HepG2 (cell line): ENCODE results near the gene SRR. TPM values are rescaled to one million over a fixed set of nuclear protein-coding genes. Genes with fewer than 3 reads are reported as not detected.

ENCODE experiments used
- ATAC-seq: fragments of 200-7000 bp; cut with Tn5 transposase; 3 replicates; pipeline ENCODE4 v1.9.1; 2020; ENCODE audit warnings: mild to moderate bottlenecking, moderate library complexity
- BruUV-seq: library from RNA; stranded (reverse); fragments of 400-500 nt; replicated peaks from 2 replicates; lab custom pipeline; 2021; lab: Mats Ljungman, UMichigan
- CTCF ChIA-PET: fragments of 300-600 bp; formaldehyde crosslinking; extraction: SDS; loops from one replicate; lab custom pipeline; 2021; ENCODE audit warnings: low total read pairs, inconsistent platforms, low intra/inter-chr PET ratio; lab: Yijun Ruan, JAX
- POLR2A ChIA-PET: fragments of 350-600 bp; sonication (Branson Sonifier 250); formaldehyde crosslinking; loops from one replicate; lab custom pipeline; 2020; ENCODE audit warnings: antibody characterized with exemption, inconsistent platforms; lab: Yijun Ruan, JAX
- DNase-seq: peaks from one replicate; pipeline ENCODE4 v3.0.0-alpha.2; 2015; ENCODE audit warnings: low spot score
- FAIRE-seq: peaks from 3 replicates; lab custom pipeline; 2011; peaks lifted over from hg19 to GRCh38; lab: Jason Lieb, UNC
- H2AFZ ChIP-seq: one replicate; pipeline ENCODE4 v1.6.1; 2011; ENCODE audit warnings: low read length, inconsistent platforms
- H3K27ac ChIP-seq: fragments of 300-600 bp; 3 replicates; pipeline ENCODE4 v1.8.0; 2011; ENCODE audit warnings: mixed run types, mild to moderate bottlenecking, mixed read lengths, low read length, inconsistent platforms; ENCODE audit not compliant: insufficient read depth; ENCODE audit errors: extremely low read length
- H3K27me3 ChIP-seq, 2 experiments: fragments of 200-600 bp in 1 of 2; 2 replicates in 1 of 2; 3 replicates in 1 of 2; pipeline versions ENCODE4 v1.6.0 to v1.8.0; 2011; ENCODE audit warnings: low read length in 2 of 2, mild to moderate bottlenecking in 2 of 2, moderate library complexity in 2 of 2, inconsistent platforms in 1 of 2; ENCODE audit not compliant: insufficient read depth in 2 of 2, control insufficient read depth in 1 of 2
- H3K36me3 ChIP-seq, 2 experiments: fragments of 200-600 bp in 1 of 2; replicated peaks in 1 of 2; 2 replicates in 1 of 2; 3 replicates in 1 of 2; pipeline versions ENCODE4 v1.5.1 to v1.8.0; 2011; ENCODE audit warnings: low read length in 2 of 2, inconsistent platforms in 1 of 2; ENCODE audit not compliant: insufficient read depth in 2 of 2, control insufficient read depth in 1 of 2
- H3K4me1 ChIP-seq: 2 replicates; pipeline ENCODE4 v1.5.1; 2012; ENCODE audit warnings: low read length, inconsistent platforms; ENCODE audit not compliant: insufficient read depth
- H3K4me2 ChIP-seq: 2 replicates; pipeline ENCODE4 v1.6.0; 2011; ENCODE audit warnings: low read depth, low read length, inconsistent platforms
- H3K4me3 ChIP-seq, 3 experiments: fragments of 200-600 bp in 1 of 3; sonication (generic), shearing (Covaris generic) in 1 of 3; replicated peaks in 1 of 3; 2 replicates each; pipeline ENCODE4 v1.5.1; 2011 to 2016; ENCODE audit warnings: low read length in 3 of 3, inconsistent platforms in 2 of 3, low read depth in 2 of 3, mild to moderate bottlenecking in 2 of 3, control low read depth in 1 of 3, mixed read lengths in 1 of 3; ENCODE audit not compliant: insufficient read depth in 1 of 3
- H3K79me2 ChIP-seq: one replicate; pipeline ENCODE4 v1.6.1; 2011; ENCODE audit warnings: low read length, inconsistent platforms; ENCODE audit not compliant: insufficient read depth
- H3K9ac ChIP-seq: 2 replicates; pipeline ENCODE4 v1.6.0; 2011; ENCODE audit warnings: mild to moderate bottlenecking, low read depth, low read length, inconsistent platforms; ENCODE audit not compliant: insufficient read depth
- H3K9me3 ChIP-seq: 2 replicates; pipeline ENCODE4 v1.5.1; 2012; ENCODE audit warnings: mild to moderate bottlenecking, low read length
- H4K20me1 ChIP-seq: 2 replicates; pipeline ENCODE4 v1.6.0; 2011; ENCODE audit warnings: inconsistent platforms, mild to moderate bottlenecking, low read length, moderate library complexity; ENCODE audit not compliant: insufficient read depth
- ARNT ChIP-seq: fragments of 450-650 bp; IDR thresholded peaks from 2 replicates; pipeline ENCODE4 v1.6.1; 2017
- DNMT3B ChIP-seq: conservative IDR thresholded peaks from 2 replicates; pipeline ENCODE4 v1.6.1; 2016; ENCODE audit warnings: missing biosample characterization, control low read depth
- FOXC1 ChIP-seq: sonication (generic); formaldehyde crosslinking; IDR thresholded peaks from 2 replicates; pipeline ENCODE4 v1.8.0; 2022; ENCODE audit warnings: mild to moderate bottlenecking, missing genetic modification reagents, borderline replicate concordance
- FOXM1 ChIP-seq: sonication (generic); formaldehyde crosslinking; IDR thresholded peaks from 2 replicates; pipeline ENCODE4 v1.5.0; 2020; ENCODE audit warnings: missing genetic modification reagents
- MEIS1 ChIP-seq: sonication (generic); formaldehyde crosslinking; IDR thresholded peaks from 2 replicates; pipeline ENCODE4 v1.9.0; 2021; ENCODE audit warnings: mild to moderate bottlenecking, missing genetic modification reagents, moderate library complexity, borderline replicate concordance
- NFYB ChIP-seq: sonication (generic); formaldehyde crosslinking; IDR thresholded peaks from 2 replicates; pipeline ENCODE4 v1.4.0; 2020; ENCODE audit warnings: missing genetic modification reagents
- SOX6 ChIP-seq, 2 experiments: fragments of 450-650 bp in 1 of 2; sonication (generic) in 1 of 2; formaldehyde crosslinking in 1 of 2; IDR thresholded peaks; 2 replicates each; pipeline versions ENCODE4 v1.4.0 to v1.6.1; 2017 to 2020; ENCODE audit warnings: antibody characterized with exemption in 1 of 2, mild to moderate bottlenecking in 1 of 2, missing genetic modification reagents in 1 of 2
- SP4 ChIP-seq: sonication (generic); formaldehyde crosslinking; IDR thresholded peaks from 2 replicates; pipeline ENCODE4 v1.8.1; 2023; ENCODE audit warnings: mild to moderate bottlenecking, missing genetic modification reagents
- TOPORS ChIP-seq: sonication (generic); formaldehyde crosslinking; IDR thresholded peaks from 2 replicates; pipeline ENCODE4 v1.8.0; 2023; ENCODE audit warnings: mild to moderate bottlenecking, missing genetic modification reagents
- ZNF383 ChIP-seq: sonication (generic); formaldehyde crosslinking; IDR thresholded peaks from 2 replicates; pipeline ENCODE4 v1.4.0; 2020; ENCODE audit warnings: missing genetic modification reagents, mild to moderate bottlenecking, borderline replicate concordance
- ZNF615 ChIP-seq: sonication (generic); formaldehyde crosslinking; IDR thresholded peaks from 2 replicates; pipeline ENCODE4 v1.5.0; 2020; ENCODE audit warnings: mild to moderate bottlenecking, missing genetic modification reagents, borderline replicate concordance
- WGBS: methylation state at CpG from one replicate; pipeline ENCODE4 v1.1.6; 2017; ENCODE audit warnings: low lambda C conversion rate; 5-methylcytosine and 5-hydroxymethylcytosine counted together
- in situ Hi-C: cut with HindIII; loops from 2 replicates; pipeline ENCODE4 v1.10.0; 2017; ENCODE audit warnings: low pct_unique_long_range_greater_than_20kb; ENCODE audit not compliant: extremely low pct_ligation_motif_present
- intact Hi-C: fragments of 100-400 bp; cut with micrococcal nuclease; formaldehyde crosslinking; loops from one replicate; pipeline ENCODE4 v1.10.0; 2022; ENCODE audit not compliant: unreplicated experiment
- polyA plus RNA-seq, 8 experiments: library from polyadenylated mRNA; depleted of rRNA in 3 of 8; stranded (reverse) in 7 of 8; unstranded in 1 of 8; fragments of >200 nt; fragmentation: Illumina TruSeq in 4 of 8; extraction: Trizol in 4 of 8; gene quantifications; 2 replicates each; pipeline versions ENCODE4 v1.2.1 to v1.2.3, GENCODE V29; 2011 to 2016; ENCODE audit warnings: low read depth in 4 of 8, missing spikeins in 1 of 8, mixed read lengths in 1 of 8; ENCODE audit not compliant: insufficient read depth in 1 of 8
- total RNA-seq, 5 experiments: library from RNA; depleted of rRNA; stranded (reverse); fragments of >200 nt; fragmentation: Illumina TruSeq; extraction: Trizol; gene quantifications; 2 replicates each; pipeline ENCODE4 v1.2.3, GENCODE V29; 2016; ENCODE audit warnings: low read depth in 1 of 5
- TF ChIP-seq, protein P1 (sequence below): sonication (generic); formaldehyde crosslinking; IDR thresholded peaks from 2 replicates; pipeline ENCODE4 v1.4.0; 2020; ENCODE audit warnings: missing genetic modification reagents, mild to moderate bottlenecking, borderline replicate concordance
- TF ChIP-seq, protein P2 (sequence below): sonication (generic); formaldehyde crosslinking; IDR thresholded peaks from 2 replicates; pipeline ENCODE4 v1.5.0; 2020; ENCODE audit warnings: mild to moderate bottlenecking, missing genetic modification reagents
- TF ChIP-seq, protein P3 (sequence below): sonication (generic); formaldehyde crosslinking; IDR thresholded peaks from 2 replicates; pipeline ENCODE4 v1.9.0; 2022; ENCODE audit warnings: missing genetic modification reagents, mild to moderate bottlenecking, borderline replicate concordance

The SRR gene
- total and polyA plus RNA-seq, 2 of the 13 experiments (the other 11 are each of a cell fraction or from before 2014, with no cell fraction given), result 3.6 to 7.8 TPM

DNA sequence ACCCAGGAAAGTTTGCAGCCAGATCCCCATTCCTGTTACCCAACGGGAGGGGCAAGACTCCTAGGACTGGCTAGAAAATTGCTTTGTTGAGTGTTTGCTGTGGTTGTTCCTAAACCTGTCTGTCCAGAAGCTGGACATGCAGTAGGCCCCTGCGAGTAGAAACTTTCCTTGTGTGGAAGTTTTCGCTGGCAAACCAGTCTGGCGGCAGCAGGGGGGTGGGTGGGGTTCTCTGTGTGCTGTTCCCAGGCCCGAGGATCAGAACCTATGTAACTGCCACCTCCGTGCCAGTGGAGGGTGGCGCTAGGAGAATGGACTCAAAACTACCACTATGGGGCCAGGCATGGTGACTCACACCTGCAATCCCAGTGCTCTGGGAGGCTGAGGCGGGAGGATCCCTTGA lies 42.7 kb downstream of the SRR start (continued):
- TF ChIP-seq, protein P1, sequence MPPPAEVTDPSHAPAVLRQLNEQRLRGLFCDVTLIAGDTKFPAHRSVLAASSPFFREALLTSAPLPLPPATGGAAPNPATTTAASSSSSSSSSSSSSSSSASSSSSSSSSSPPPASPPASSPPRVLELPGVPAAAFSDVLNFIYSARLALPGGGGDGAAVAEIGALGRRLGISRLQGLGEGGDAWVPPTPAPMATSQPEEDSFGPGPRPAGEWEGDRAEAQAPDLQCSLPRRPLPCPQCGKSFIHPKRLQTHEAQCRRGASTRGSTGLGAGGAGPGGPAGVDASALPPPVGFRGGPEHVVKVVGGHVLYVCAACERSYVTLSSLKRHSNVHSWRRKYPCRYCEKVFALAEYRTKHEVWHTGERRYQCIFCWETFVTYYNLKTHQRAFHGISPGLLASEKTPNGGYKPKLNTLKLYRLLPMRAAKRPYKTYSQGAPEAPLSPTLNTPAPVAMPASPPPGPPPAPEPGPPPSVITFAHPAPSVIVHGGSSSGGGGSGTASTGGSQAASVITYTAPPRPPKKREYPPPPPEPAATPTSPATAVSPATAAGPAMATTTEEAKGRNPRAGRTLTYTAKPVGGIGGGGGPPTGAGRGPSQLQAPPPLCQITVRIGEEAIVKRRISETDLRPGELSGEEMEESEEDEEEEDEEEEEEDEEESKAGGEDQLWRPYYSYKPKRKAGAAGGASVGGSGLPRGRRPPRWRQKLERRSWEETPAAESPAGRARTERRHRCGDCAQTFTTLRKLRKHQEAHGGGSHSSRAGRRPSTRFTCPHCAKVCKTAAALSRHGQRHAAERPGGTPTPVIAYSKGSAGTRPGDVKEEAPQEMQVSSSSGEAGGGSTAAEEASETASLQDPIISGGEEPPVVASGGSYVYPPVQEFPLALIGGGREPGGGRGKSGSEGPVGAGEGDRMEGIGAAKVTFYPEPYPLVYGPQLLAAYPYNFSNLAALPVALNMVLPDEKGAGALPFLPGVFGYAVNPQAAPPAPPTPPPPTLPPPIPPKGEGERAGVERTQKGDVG (CRISPR knock-in tag), result no peak
- TF ChIP-seq, protein P2, sequence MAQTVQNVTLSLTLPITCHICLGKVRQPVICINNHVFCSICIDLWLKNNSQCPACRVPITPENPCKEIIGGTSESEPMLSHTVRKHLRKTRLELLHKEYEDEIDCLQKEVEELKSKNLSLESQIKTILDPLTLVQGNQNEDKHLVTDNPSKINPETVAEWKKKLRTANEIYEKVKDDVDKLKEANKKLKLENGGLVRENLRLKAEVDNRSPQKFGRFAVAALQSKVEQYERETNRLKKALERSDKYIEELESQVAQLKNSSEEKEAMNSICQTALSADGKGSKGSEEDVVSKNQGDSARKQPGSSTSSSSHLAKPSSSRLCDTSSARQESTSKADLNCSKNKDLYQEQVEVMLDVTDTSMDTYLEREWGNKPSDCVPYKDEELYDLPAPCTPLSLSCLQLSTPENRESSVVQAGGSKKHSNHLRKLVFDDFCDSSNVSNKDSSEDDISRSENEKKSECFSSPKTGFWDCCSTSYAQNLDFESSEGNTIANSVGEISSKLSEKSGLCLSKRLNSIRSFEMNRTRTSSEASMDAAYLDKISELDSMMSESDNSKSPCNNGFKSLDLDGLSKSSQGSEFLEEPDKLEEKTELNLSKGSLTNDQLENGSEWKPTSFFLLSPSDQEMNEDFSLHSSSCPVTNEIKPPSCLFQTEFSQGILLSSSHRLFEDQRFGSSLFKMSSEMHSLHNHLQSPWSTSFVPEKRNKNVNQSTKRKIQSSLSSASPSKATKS (CRISPR knock-in tag), result no peak
- TF ChIP-seq MEIS1 (CRISPR knock-in tag) (no peak), ARNT (no peak)

DNA sequence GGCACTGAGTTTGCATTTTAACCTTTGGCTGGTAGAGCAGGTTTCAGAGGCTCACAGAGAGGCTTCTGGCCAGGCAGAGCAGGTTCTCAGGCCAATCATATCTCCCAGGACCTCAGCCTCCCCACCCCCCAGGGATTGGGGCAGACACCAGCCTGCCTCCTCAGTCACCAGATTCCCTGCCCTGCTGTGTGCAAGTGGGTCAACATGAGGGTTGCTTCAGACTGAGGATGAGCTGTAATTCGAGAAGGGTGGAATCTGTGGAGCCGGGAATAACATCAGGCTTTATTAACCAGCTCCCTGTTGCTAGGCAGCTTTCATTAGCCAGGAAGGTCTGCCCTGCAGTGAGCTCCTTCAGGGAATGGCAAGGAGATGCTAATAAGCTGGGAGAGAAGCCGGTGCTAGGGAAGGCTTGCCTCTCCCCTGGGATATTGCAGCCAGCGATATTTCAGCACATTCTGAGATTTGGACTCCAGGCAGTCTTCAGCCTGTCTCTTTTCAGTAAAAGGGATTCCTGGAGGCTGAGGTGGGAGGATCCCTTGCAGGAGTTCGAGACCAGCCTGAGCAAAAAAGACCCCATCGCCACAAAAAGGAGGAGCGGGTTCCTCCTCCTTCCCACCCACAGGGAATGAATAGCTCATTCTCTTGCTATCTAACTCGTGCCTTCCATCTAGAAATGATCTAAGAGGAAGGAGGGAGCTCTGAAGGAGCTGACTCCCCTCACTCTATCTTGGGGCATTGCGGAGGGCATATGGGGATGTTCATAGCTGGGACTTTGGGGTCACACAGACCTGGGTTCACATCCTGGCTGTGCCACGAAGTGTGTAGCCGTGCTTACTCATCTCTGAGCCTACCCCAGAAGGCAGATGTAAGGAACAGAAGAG lies 44.3 kb downstream of the SRR start:
- Histone ChIP-seq H3K4me2 (peak overlapping the region; percentile 53), H2AFZ (no peak overlapping the region), H3K9me3 (no peaks in the 10 kb centered on the region), H4K20me1 (no peaks in the 10 kb centered on the region), H3K36me3 (peaks cover 6 to 14% of the 10 kb centered on the region in 2 experiments; a peak in 3 of 5 replicates), H3K4me1 (peaks cover 16% of the 10 kb centered on the region), H3K4me3 (no peak overlapping the region), H3K27ac (peak overlapping the region; percentile 65), H3K79me2 (no peaks in the 10 kb centered on the region), H3K27me3 (no peaks in the 10 kb centered on the region), H3K9ac (0 out of 2 replicates have a peak overlapping the region, but pooled peaks have one; percentile 20)
- WGBS, result 90% methylated on average over 8 of the region's 11 CpGs
- ATAC-seq (peak; percentile 98), DNase-seq (peak; percentile 92), FAIRE-seq (peak; percentile 95)
- BruUV-seq, result no TSS peak
- POLR2A ChIA-PET, result interaction anchor here (0.7 to 2.1 kb wide), 4 partner anchors 10 to 164 kb away, joined by 3 to 18 read pairs (median 7); partner anchors contain the start of genes METTL16 and TSR1
- intact Hi-C loops, result no loop called here
- in situ Hi-C loops, result no loop called here
- CTCF ChIA-PET, result no interaction called here
- TF ChIP-seq DNMT3B (CRISPR knock-in tag), result no peak
- no peak for TF ChIP-seq SOX6 (IDR thresholded peaks at IDR 0.05)
- TF ChIP-seq SOX6 (CRISPR knock-in tag; IDR thresholded peaks at IDR 0.05), result peak; percentile 36; the same call in 1 of the 2 replicates
- TF ChIP-seq TOPORS (CRISPR knock-in tag), result no peak
- TF ChIP-seq, protein P3, sequence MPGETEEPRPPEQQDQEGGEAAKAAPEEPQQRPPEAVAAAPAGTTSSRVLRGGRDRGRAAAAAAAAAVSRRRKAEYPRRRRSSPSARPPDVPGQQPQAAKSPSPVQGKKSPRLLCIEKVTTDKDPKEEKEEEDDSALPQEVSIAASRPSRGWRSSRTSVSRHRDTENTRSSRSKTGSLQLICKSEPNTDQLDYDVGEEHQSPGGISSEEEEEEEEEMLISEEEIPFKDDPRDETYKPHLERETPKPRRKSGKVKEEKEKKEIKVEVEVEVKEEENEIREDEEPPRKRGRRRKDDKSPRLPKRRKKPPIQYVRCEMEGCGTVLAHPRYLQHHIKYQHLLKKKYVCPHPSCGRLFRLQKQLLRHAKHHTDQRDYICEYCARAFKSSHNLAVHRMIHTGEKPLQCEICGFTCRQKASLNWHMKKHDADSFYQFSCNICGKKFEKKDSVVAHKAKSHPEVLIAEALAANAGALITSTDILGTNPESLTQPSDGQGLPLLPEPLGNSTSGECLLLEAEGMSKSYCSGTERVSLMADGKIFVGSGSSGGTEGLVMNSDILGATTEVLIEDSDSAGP (CRISPR knock-in tag), result peak; percentile 25; the same call in 1 of the 2 replicates
- TF ChIP-seq NFYB (CRISPR knock-in tag), result peak; percentile 71
- no peak for TF ChIP-seq FOXM1 (CRISPR knock-in tag)
- no peak for TF ChIP-seq ZNF615 (CRISPR knock-in tag)
- TF ChIP-seq FOXC1, result peak; percentile 24; the same call in 1 of the 2 replicates
- 0 out of 2 replicates have a peak, but pooled peaks have one; percentile 31 for TF ChIP-seq SP4 (CRISPR knock-in tag)
- no peak for TF ChIP-seq ZNF383 (CRISPR knock-in tag)
